Endothelial cell (in vitro differentiated cells): ENCODE results near the gene URB1. TPM values are rescaled to one million over a fixed set of nuclear protein-coding genes. Genes with fewer than 3 reads are reported as not detected.
"Not testable (repeated sequence)": the region's sequence is repeated elsewhere in the genome, so short reads cannot be mapped to it uniquely, and the experiment has no call there.

ENCODE experiments used
- DNase-seq: peaks from one replicate; pipeline ENCODE4 v3.0.0; 2021; ENCODE audit warnings: low spot score
- H3K27ac Mint-ChIP-seq: one replicate; pipeline ENCODE4 v1.8.0; 2021; ENCODE audit warnings: mixed read lengths, inconsistent platforms; ENCODE audit not compliant: unreplicated experiment
- H3K27me3 Mint-ChIP-seq: one replicate; pipeline ENCODE4 v1.8.0; 2021; ENCODE audit warnings: mild to moderate bottlenecking, moderate library complexity, mixed read lengths, inconsistent platforms; ENCODE audit not compliant: unreplicated experiment
- H3K36me3 Mint-ChIP-seq: one replicate; pipeline ENCODE4 v1.8.0; 2021; ENCODE audit warnings: mild to moderate bottlenecking, low read depth, mixed read lengths, inconsistent platforms; ENCODE audit not compliant: unreplicated experiment
- H3K4me1 Mint-ChIP-seq: one replicate; pipeline ENCODE4 v1.8.0; 2021; ENCODE audit warnings: mild to moderate bottlenecking, mixed read lengths, inconsistent platforms; ENCODE audit not compliant: unreplicated experiment
- H3K4me3 Mint-ChIP-seq: one replicate; pipeline ENCODE4 v1.8.0; 2021; ENCODE audit warnings: mild to moderate bottlenecking, mixed read lengths, inconsistent platforms; ENCODE audit not compliant: unreplicated experiment
- H3K9me3 Mint-ChIP-seq: one replicate; pipeline ENCODE4 v1.8.0; 2021; ENCODE audit warnings: mixed read lengths, inconsistent platforms; ENCODE audit not compliant: unreplicated experiment
- CTCF ChIP-seq: fragments of 200-600 bp; sonication (generic); IDR thresholded peaks from one replicate; pipeline ENCODE4 v1.5.0; 2021; ENCODE audit warnings: antibody characterized with exemption; ENCODE audit not compliant: unreplicated experiment
- total RNA-seq: library from RNA; stranded (reverse); fragmentation: NEBNext Ultra II Directional; extraction: Animal tissue kit (Norgen Biotek cat#: 25700); gene quantifications from one replicate; pipeline ENCODE4 v1.2.1, GENCODE V29; 2021; ENCODE audit not compliant: unreplicated experiment

URB1 gene
- total RNA-seq, 1 donor from 2014 or later, result 10.6 TPM

- DNase-seq, result no peak
- H3K27ac Mint-ChIP-seq, result peak overlapping the region; percentile 48
- peaks cover 5% of the 10 kb centered on the region for H3K27me3 Mint-ChIP-seq
These were observed 113.5 kb downstream of the URB1 start for GRCh38 chr21:32279377-32279680.

GRCh38 chr21:32278518-32279376 lies 114.1 kb downstream of the URB1 start, which contains the start of gene MIS18A:
TSS of gene MIS18A (minus strand) at chr21:32279049. CDS start at chr21:32279014, 35 bp downstream.
- H3K36me3 Mint-ChIP-seq, result peaks cover 4% of the 10 kb centered on the region
- peak; percentile 99 for DNase-seq
- H3K27ac Mint-ChIP-seq, result peak within 1 kb of the TSS; percentile 80
- no peaks in the 10 kb centered on the region for H3K9me3 Mint-ChIP-seq
- TF ChIP-seq CTCF, result no peak
- peaks cover 7% of the 10 kb centered on the region for H3K4me1 Mint-ChIP-seq
- H3K27me3 Mint-ChIP-seq, result peaks cover 5% of the 10 kb centered on the region
- H3K4me3 Mint-ChIP-seq, result peak within 1 kb of the TSS; percentile 99

More at GRCh38 chr21:32279377-32279680, 113.5 kb downstream of the URB1 start:
- TF ChIP-seq CTCF, result no peak
- H3K4me1 Mint-ChIP-seq, result peaks cover 7% of the 10 kb centered on the region
- peaks cover 4% of the 10 kb centered on the region for H3K36me3 Mint-ChIP-seq
- H3K4me3 Mint-ChIP-seq, result peak overlapping the region; percentile 99
- no peaks in the 10 kb centered on the region for H3K9me3 Mint-ChIP-seq

- Mint-ChIP-seq H3K27ac (peak overlapping the region; percentile 80), H3K36me3 (peaks cover 4% of the 10 kb centered on the region), H3K9me3 (no peaks in the 10 kb centered on the region), H3K27me3 (peaks cover 5% of the 10 kb centered on the region), H3K4me3 (peak overlapping the region; percentile 99), H3K4me1 (peaks cover 7% of the 10 kb centered on the region)
- no peak for DNase-seq
- no peak for TF ChIP-seq CTCF
These were observed 114.7 kb downstream of the URB1 start for GRCh38 chr21:32278103-32278502.

- DNase-seq, result no peak
- peaks cover 7% of the 10 kb centered on the region for H3K4me1 Mint-ChIP-seq
- H3K4me3 Mint-ChIP-seq, result no peak overlapping the region
- peaks cover 4% of the 10 kb centered on the region for H3K27me3 Mint-ChIP-seq
- H3K27ac Mint-ChIP-seq, result no peak overlapping the region
- peaks cover 6% of the 10 kb centered on the region for H3K36me3 Mint-ChIP-seq
- no peak for TF ChIP-seq CTCF
- H3K9me3 Mint-ChIP-seq, result no peaks in the 10 kb centered on the region
These were observed 116.1 kb downstream of the URB1 start for GRCh38 chr21:32276671-32277070.

GRCh38 chr21:32270748-32271147 lies 122.1 kb downstream of the URB1 start:
- DNase-seq, result no peak
- no peak overlapping the region for H3K27ac Mint-ChIP-seq
- no peak for TF ChIP-seq CTCF
- H3K36me3 Mint-ChIP-seq, result peaks cover 23% of the 10 kb centered on the region
- H3K4me1 Mint-ChIP-seq, result no peaks in the 10 kb centered on the region
- H3K9me3 Mint-ChIP-seq, result no peaks in the 10 kb centered on the region
- no peak overlapping the region for H3K4me3 Mint-ChIP-seq
- no peaks in the 10 kb centered on the region for H3K27me3 Mint-ChIP-seq

GRCh38 chr21:32265321-32265720 lies 127.5 kb downstream of the URB1 start:
- H3K36me3 Mint-ChIP-seq, result peaks cover 18% of the 10 kb centered on the region
- not testable (repeated sequence) for H3K27me3 Mint-ChIP-seq, H3K27ac Mint-ChIP-seq

More at GRCh38 chr21:32265321-32265720, 127.5 kb downstream of the URB1 start:
- H3K4me1 Mint-ChIP-seq, H3K4me3 Mint-ChIP-seq, DNase-seq, H3K9me3 Mint-ChIP-seq: not testable (repeated sequence)
